Measurements from ENCODE around the gene LRRN3.

LRRN3 gene

DNA sequence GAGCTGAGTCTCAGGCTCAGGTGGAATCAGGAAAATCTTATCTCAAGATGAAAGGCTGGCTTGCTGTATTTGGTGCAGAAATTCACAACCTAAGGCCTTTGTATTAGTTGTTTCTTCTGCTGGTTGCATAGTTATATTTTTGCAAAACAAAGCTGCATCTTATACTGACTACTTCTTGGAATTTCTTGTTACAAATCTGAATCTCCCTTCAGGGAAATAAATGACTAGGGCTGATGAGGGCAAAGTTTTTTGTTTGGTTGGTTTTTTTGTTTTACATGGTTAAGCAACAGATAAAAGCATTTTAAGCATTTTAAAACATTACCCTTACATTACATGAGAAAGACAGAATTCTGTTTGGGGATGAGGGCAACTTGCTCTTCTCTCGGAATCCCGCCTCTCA is 13.9 kb upstream of the LRRN3 start:
- no peak for DNase-seq (ENCODE audit: low read depth in 2 of 2)

DNA sequence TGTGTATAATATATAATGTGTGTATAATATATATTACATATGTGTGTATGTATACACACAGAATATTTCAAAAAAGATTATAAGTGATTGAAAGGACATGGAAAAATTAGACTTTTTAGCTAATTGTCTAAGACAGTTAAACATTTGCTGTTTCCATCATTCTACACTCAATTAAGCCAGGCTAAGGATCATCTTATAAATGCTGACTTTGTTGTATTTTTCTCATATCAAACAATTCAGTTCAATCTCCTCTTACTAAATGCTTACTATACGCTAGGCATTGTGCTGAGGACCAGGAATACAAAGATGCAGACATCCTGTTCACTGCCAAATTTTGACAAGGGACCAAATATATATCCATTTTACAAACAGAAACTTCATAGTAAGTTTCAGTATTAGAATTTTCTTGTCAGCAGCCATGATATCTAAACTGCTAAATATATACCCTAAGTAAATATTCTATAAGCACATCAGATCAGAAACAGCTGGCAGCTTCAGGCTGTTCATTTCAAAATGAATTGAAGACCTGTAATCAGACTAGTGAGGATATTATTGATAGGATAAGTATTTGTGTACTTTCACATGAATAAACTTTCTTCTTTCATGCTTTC is 10.3 kb upstream of the LRRN3 start:
- DNase-seq (ENCODE audit: low read depth in 2 of 2): no peak

- DNase-seq (ENCODE audit: low read depth in 2 of 2): no peak
These were observed 9.2 kb upstream of the LRRN3 start for GRCh38 chr7:111081546-111082267.

DNA sequence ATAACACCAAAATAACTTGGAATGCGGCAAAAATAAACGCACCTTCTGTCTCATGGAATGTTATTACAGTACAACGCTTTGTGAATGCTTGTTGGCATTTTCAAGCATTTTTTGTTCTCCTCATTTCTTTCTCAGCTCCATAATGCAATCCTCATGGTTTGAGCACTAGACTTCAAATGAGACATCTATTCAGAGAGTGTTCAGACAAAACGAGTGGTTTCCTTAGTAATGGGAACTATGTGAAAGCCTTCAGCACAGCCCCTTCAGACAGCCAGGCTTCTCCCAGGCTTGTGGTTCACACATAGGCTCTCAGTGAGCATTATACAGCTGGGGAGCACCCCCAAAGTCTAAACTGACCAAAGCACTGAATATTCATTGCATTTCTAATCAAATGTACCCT is 8.6 kb upstream of the LRRN3 start:
- DNase-seq (ENCODE audit: low read depth in 2 of 2): no peak

DNA sequence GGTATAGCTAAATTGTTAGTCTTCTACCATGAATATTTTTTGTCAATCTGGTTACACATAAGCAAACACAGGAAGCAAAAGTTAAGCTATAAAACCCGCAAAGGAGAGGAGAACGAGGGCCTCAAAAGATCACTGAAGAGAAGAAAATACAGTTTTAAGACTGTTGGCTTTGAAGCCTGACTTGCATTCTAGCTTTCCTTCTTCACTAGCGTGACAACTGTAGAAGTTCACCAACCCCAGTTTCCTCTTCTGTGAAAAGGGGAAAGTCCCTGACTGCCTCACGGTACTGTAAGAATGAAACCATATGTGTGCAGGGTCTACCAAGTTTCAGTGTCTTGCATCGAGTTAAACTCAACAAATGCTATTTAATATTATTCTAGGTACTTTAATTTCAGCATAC is 7.5 kb upstream of the LRRN3 start:
- DNase-seq (ENCODE audit: low read depth in 2 of 2): peak in 1 of 2 donors; percentile 40

- DNase-seq (ENCODE audit: low read depth in 2 of 2): no peak
These were observed 5.6 kb upstream of the LRRN3 start for GRCh38 chr7:111085356-111085755.

GRCh38 chr7:111086532-111086931 is 4.4 kb upstream of the LRRN3 start:
- DNase-seq (ENCODE audit: low read depth in 2 of 2): no peak

GRCh38 chr7:111088328-111088727 is 2.6 kb upstream of the LRRN3 start:
- DNase-seq (ENCODE audit: low read depth in 2 of 2): no peak

DNA sequence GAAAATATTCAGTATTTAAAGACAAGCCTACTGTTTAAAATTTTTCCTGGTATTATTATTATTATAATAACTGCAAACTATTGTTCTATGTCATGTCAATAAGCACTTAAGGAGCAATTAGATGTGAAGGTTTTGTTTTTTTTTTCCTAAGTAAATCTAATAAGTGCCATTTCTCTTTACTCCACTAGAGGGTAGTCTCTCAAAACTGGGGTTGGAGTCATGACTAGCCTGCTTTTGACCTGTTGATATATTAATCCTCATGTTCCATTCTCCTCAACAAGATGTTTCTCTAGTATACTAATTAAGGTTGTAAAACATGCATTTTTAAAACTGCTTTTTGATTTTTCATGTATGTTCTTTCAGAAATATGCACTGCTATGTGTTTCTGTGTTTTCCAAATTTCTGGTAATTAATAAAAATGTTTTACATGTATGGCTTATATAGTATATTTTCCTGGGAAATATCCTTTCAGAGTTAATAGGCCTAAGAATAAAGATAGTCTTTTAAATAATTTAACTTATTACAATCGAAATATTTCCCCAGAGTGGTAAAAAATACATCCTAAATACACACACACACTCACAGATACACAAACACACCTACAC is 1.0 kb upstream of the LRRN3 start:
- DNase-seq (ENCODE audit: low read depth in 2 of 2): no peak

GRCh38 chr7:111091593-111092358 is 849 bp downstream of the LRRN3 start:
- DNase-seq (ENCODE audit: low read depth in 2 of 2): no peak

DNA sequence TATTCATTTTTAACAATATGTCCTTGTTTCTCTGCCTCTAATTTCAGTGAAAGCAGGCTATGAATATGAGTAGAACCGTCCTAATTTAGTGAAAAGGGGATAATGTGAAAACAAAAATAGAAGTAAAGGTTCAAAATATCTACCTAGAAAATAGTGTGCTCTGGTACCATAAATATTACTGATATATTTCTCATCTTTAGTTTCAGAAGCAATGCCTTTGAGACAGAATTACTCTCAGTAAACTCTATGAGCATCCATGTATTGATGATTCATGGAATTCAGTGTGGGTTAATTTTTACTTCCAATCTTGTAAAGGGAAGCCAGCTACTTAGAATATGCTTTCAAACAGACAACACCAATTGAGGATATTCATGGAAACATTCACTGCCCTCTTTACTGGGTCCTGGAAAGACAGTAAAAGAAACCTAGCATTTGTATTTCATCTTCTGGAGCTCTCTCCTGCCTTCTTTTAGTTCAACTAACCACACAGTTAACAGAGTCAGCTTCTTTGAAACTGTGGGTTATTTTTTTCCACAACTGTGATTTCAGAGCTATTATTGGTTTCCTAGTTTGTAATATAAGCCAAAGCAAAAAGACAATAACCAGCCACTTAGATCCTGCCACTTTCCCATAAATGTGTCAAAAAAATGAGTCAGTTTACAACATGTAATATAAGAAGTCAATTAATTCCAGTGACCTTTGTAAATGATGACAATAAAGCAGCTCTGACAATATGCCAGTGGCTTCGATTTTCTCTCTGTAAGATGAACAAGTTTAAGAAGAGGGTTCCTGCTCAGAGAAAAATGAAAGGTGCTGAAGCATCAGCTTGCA is 1.7 kb downstream of the LRRN3 start:
- DNase-seq (ENCODE audit: low read depth in 2 of 2): no peak

GRCh38 chr7:111093496-111093895 is 2.6 kb downstream of the LRRN3 start:
- DNase-seq (ENCODE audit: low read depth in 2 of 2): no peak

DNA sequence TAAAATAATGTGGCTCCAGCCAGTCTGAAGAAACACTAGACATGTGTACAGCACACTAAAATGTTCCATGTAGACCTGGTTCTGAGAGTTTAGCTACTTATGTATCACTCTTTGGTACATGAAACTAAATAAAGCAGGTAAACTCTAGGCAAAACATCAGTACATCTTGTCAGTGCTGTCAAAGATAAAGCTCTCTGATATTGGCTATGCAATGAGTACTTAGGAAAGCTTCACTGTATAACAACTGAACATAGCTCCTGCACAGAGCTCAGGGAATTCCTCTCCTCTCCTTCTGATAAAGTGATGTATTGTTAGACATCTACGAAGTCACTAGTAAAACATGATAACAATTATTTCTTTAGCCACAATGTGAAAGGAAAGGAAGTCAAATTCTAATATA is 3.5 kb downstream of the LRRN3 start:
- no peak for DNase-seq (ENCODE audit: low read depth in 2 of 2)

GRCh38 chr7:111096997-111097396 is 6.1 kb downstream of the LRRN3 start:
- DNase-seq (ENCODE audit: low read depth in 2 of 2): no peak

- no peak for DNase-seq (ENCODE audit: low read depth in 2 of 2)
These were observed 7.3 kb downstream of the LRRN3 start for GRCh38 chr7:111098011-111098925.

GRCh38 chr7:111098926-111099250 is 8.0 kb downstream of the LRRN3 start:
- no peak for DNase-seq (ENCODE audit: low read depth in 2 of 2)

DNA sequence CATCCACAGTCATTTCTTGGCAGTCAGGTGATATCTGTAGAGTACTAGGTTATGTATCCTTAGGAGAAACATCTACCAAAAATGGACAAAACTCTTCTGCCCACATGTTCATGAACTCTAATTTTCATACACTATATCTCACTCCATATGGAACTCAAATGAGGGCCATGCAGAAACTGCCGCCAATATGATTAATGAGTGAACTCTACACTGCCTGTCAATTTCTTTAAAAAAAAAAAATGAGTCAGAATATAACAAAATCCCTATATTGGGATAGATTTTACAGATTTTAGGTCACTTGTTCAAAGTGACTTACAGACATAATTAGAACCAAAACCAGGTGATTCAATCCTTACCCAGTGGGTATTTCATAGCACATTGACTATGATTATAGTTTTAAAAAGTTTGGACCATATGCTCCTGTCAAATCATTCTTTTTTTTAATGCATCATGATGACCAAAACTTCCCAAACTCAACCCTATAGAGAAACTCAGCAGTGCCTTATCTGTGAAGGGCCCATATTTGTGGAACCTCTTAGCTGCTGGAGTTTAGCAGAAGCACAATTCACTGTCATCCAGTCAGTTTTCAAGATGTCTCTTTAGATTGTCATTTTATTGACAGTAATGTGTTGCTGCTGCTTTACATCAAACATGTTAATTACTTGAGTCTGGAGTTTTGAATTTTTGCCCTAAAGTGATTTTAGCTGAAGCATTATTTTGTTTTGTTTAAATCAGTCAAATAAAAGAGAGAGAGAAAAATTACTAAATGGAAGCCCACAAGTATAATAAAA is 11.1 kb downstream of the LRRN3 start:
- DNase-seq (ENCODE audit: low read depth in 2 of 2): no peak

GRCh38 chr7:111103136-111103535 is 12.2 kb downstream of the LRRN3 start:
- DNase-seq (ENCODE audit: low read depth in 2 of 2): no peak

- DNase-seq (ENCODE audit: low read depth in 2 of 2): no peak
These were observed 12.8 kb downstream of the LRRN3 start for GRCh38 chr7:111103678-111104274.

DNA sequence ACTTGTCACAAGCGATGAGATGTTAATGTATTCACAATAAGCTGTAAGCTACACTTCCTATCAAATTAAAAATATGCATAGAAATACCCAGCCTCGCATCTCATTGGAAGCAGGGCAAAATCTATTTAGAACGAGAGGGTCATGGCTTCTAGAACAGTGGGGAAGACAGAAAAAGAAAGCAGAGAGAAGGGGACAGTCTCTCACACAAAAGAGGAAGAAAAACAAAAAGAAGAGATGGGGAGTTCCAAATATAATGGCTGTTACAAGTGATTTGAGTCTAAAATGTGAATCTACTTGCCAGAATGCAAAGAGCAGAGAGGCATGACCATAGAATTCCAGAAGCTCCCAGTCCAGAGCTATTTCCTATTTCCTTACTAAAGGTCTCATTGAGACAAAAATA is 13.8 kb downstream of the LRRN3 start:
- DNase-seq (ENCODE audit: low read depth in 2 of 2): no peak

Data from stimulated activated CD8-positive, alpha-beta memory T cell treated with anti-CD3 and anti-CD28 coated beads, Interleukin-15, amount 100 ng/mL, for 48 hours (primary cell).